GM23248 (cell line): ENCODE data around the gene CIB1. TPM values are rescaled to one million over a fixed set of nuclear protein-coding genes. Genes with fewer than 3 reads are reported as not detected.

Experiments used
- DNase-seq: peaks from one replicate; pipeline ENCODE4 v3.0.0-alpha.2; 2015
- H2AFZ ChIP-seq: fragments of 200-600 bp; sonication (generic); 2 replicates; pipeline ENCODE4 v1.6.1; 2016; ENCODE audit warnings: antibody characterized with exemption
- H3F3A ChIP-seq: fragments of 200-600 bp; sonication (generic); 2 replicates; pipeline ENCODE4 v1.6.1; 2016; ENCODE audit warnings: mild to moderate bottlenecking, antibody characterized with exemption, mixed run types; ENCODE audit not compliant: insufficient read depth
- H3K27ac ChIP-seq: fragments of 200-600 bp; sonication (generic); 2 replicates; pipeline ENCODE4 v1.5.1; 2016; ENCODE audit warnings: mild to moderate bottlenecking
- H3K27me3 ChIP-seq: fragments of 200-600 bp; sonication (generic); replicated peaks from 2 replicates; pipeline ENCODE4 v1.6.1; 2016; ENCODE audit warnings: mild to moderate bottlenecking; ENCODE audit not compliant: insufficient read depth
- H3K36me3 ChIP-seq: fragments of 200-600 bp; sonication (generic); 2 replicates; pipeline ENCODE4 v1.6.1; 2016; ENCODE audit warnings: low read depth, mild to moderate bottlenecking
- H3K4me1 ChIP-seq: fragments of 200-600 bp; sonication (generic); 2 replicates; pipeline ENCODE4 v1.6.1; 2016; ENCODE audit warnings: mild to moderate bottlenecking; ENCODE audit not compliant: insufficient read depth
- H3K4me2 ChIP-seq: fragments of 200-600 bp; sonication (generic); one replicate; pipeline ENCODE4 v1.6.1; 2016; ENCODE audit warnings: mild to moderate bottlenecking; ENCODE audit not compliant: unreplicated experiment
- H3K4me3 ChIP-seq: fragments of 200-600 bp; sonication (generic); 2 replicates; pipeline ENCODE4 v1.5.1; 2016; ENCODE audit warnings: mild to moderate bottlenecking
- H3K79me2 ChIP-seq: fragments of 200-600 bp; sonication (generic); 2 replicates; pipeline ENCODE4 v1.6.1; 2016; ENCODE audit warnings: mild to moderate bottlenecking; ENCODE audit not compliant: insufficient read depth
- H3K9ac ChIP-seq: fragments of 200-600 bp; sonication (generic); 2 replicates; pipeline ENCODE4 v1.6.1; 2016; ENCODE audit warnings: mild to moderate bottlenecking
- H3K9me2 ChIP-seq: fragments of 200-600 bp; sonication (generic); 2 replicates; pipeline ENCODE4 v1.6.1; 2016; ENCODE audit warnings: mixed run types, mild to moderate bottlenecking, moderate library complexity; ENCODE audit not compliant: insufficient read depth
- H3K9me3 ChIP-seq: fragments of 200-600 bp; sonication (generic); one replicate; pipeline ENCODE4 v1.6.1; 2017; ENCODE audit warnings: low read depth
- H4K20me1 ChIP-seq: fragments of 200-600 bp; sonication (generic); 2 replicates; pipeline ENCODE4 v1.6.0; 2016; ENCODE audit not compliant: insufficient read depth
- EZH2 ChIP-seq: fragments of 200-600 bp; sonication (generic); IDR thresholded peaks from 2 replicates; pipeline ENCODE4 v1.6.1; 2018; ENCODE audit warnings: antibody characterized with exemption, mild to moderate bottlenecking; ENCODE audit not compliant: insufficient read depth, poor library complexity, severe bottlenecking
- EZH2phosphoT487 ChIP-seq: fragments of 200-600 bp; sonication (generic); IDR thresholded peaks from 2 replicates; pipeline ENCODE4 v1.6.1; 2018; ENCODE audit warnings: antibody characterized with exemption, moderate library complexity, mild to moderate bottlenecking, low read depth; ENCODE audit not compliant: insufficient read depth
- WGBS, 2 experiments: methylation state at CpG; one replicate each; pipeline ENCODE4 v1.1.6; 2015 to 2017; ENCODE audit warnings: low lambda C conversion rate in 2 of 2, low coverage in 1 of 2; ENCODE audit errors: missing lambda C conversion rate in 2 of 2; 5-methylcytosine and 5-hydroxymethylcytosine counted together
- in situ Hi-C: fragments of 300-500 bp; cut with MboI; formaldehyde crosslinking; loops from 2 replicates; pipeline ENCODE4 v1.15.0; 2020
- polyA plus RNA-seq: library from polyadenylated mRNA; unstranded; fragments of >200 nt; fragmentation: Nextera tagmentation; extraction: Ambion mirVana; gene quantifications from 2 replicates; pipeline ENCODE4 v1.2.1, GENCODE V29; 2016
- total RNA-seq: library from RNA; depleted of rRNA; stranded (reverse); fragments of >200 nt; shearing (Covaris generic); gene quantifications from 2 replicates; pipeline ENCODE4 v1.2.3, GENCODE V29; 2014

CIB1 gene
- total and polyA plus RNA-seq, 2 experiments from 2014 or later: 45.8 to 123 TPM

GRCh38 chr15:90213122-90213817 lies 20.5 kb downstream of the CIB1 start:
- Histone ChIP-seq H3K4me1 (no peaks in the 10 kb centered on the region), H3K9ac (no peak overlapping the region), H3K36me3 (no peaks in the 10 kb centered on the region), H3F3A (no peaks in the 10 kb centered on the region), H3K27me3 (no peaks in the 10 kb centered on the region), H3K4me2 (no peak overlapping the region), H3K9me2 (no peaks in the 10 kb centered on the region), H2AFZ (no peak overlapping the region), H3K9me3 (no peaks in the 10 kb centered on the region), H4K20me1 (no peaks in the 10 kb centered on the region), H3K27ac (no peak overlapping the region), H3K79me2 (no peaks in the 10 kb centered on the region), H3K4me3 (no peak overlapping the region)
- in situ Hi-C loops: no loop called here
- WGBS, 2 experiments: 85 to 87% methylated on average over 12 of the region's 12 CpGs
- no peak for DNase-seq
- no peak for TF ChIP-seq EZH2
- no peak for TF ChIP-seq EZH2phosphoT487

- no peaks in the 10 kb centered on the region for H4K20me1 ChIP-seq
- H3K27ac ChIP-seq: no peak overlapping the region
- H3K27me3 ChIP-seq: no peaks in the 10 kb centered on the region
- DNase-seq: no peak
- no peaks in the 10 kb centered on the region for H3K79me2 ChIP-seq
- no peak overlapping the region for H2AFZ ChIP-seq
- in situ Hi-C loops: no loop called here
- WGBS, 2 experiments: 86 to 88% methylated on average over 34 to 35 of the region's 35 CpGs
- H3K4me1 ChIP-seq: no peaks in the 10 kb centered on the region
- no peaks in the 10 kb centered on the region for H3K36me3 ChIP-seq
- H3K9ac ChIP-seq: no peak overlapping the region
- H3F3A ChIP-seq: no peaks in the 10 kb centered on the region
- H3K4me3 ChIP-seq: no peak overlapping the region
- H3K9me3 ChIP-seq: no peaks in the 10 kb centered on the region
- no peak overlapping the region for H3K4me2 ChIP-seq
- TF ChIP-seq EZH2phosphoT487 (no peak), EZH2 (no peak)
- no peaks in the 10 kb centered on the region for H3K9me2 ChIP-seq
Observed at GRCh38 chr15:90212221-90213098, 21.3 kb downstream of the CIB1 start.

GRCh38 chr15:90211440-90212143 lies 22.1 kb downstream of the CIB1 start:
- no peak overlapping the region for H2AFZ ChIP-seq
- H3K27me3 ChIP-seq: no peaks in the 10 kb centered on the region
- no peaks in the 10 kb centered on the region for H3K36me3 ChIP-seq
- H3K9me2 ChIP-seq: no peaks in the 10 kb centered on the region
- DNase-seq: peak; percentile 36
- no peaks in the 10 kb centered on the region for H3K4me1 ChIP-seq
- H3F3A ChIP-seq: no peaks in the 10 kb centered on the region
- H3K79me2 ChIP-seq: no peaks in the 10 kb centered on the region
- H3K4me3 ChIP-seq: no peak overlapping the region
- 78 to 90% methylated on average over 12 to 13 of the region's 13 CpGs for WGBS, 2 experiments
- H4K20me1 ChIP-seq: no peaks in the 10 kb centered on the region
- H3K4me2 ChIP-seq: no peak overlapping the region
- H3K27ac ChIP-seq: no peak overlapping the region
- no peak for TF ChIP-seq EZH2
- TF ChIP-seq EZH2phosphoT487: no peak
- no peaks in the 10 kb centered on the region for H3K9me3 ChIP-seq
- in situ Hi-C loops: no loop called here
- no peak overlapping the region for H3K9ac ChIP-seq

- Histone ChIP-seq H3K9ac (no peak overlapping the region), H2AFZ (no peak overlapping the region), H3K9me2 (no peaks in the 10 kb centered on the region), H4K20me1 (no peaks in the 10 kb centered on the region), H3K9me3 (no peaks in the 10 kb centered on the region), H3K4me1 (no peaks in the 10 kb centered on the region), H3K36me3 (no peaks in the 10 kb centered on the region), H3K27me3 (no peaks in the 10 kb centered on the region), H3K27ac (no peak overlapping the region), H3K4me2 (no peak overlapping the region), H3K79me2 (no peaks in the 10 kb centered on the region), H3F3A (no peaks in the 10 kb centered on the region), H3K4me3 (no peak overlapping the region)
- TF ChIP-seq EZH2 (no peak), EZH2phosphoT487 (no peak)
- DNase-seq: no peak
- in situ Hi-C loops: no loop called here
- WGBS, 2 experiments: 92 to 99% methylated on average over 9 of the region's 9 CpGs
Observed at GRCh38 chr15:90211009-90211408, 22.7 kb downstream of the CIB1 start.
